ENCODE data around the gene MYRF. TPM values are rescaled to one million over a fixed set of nuclear protein-coding genes. Genes with fewer than 3 reads are reported as not detected.

MYRF gene
- total and polyA plus RNA-seq, 2 of the 13 experiments (the other 11 are each of a cell fraction or from before 2014, with no cell fraction given), result 10.2 to 25.9 TPM

- TF ChIP-seq MXD1 (CRISPR knock-in tag; IDR thresholded peaks at IDR 0.05), result 0 out of 2 replicates have a peak, but pooled peaks have one; percentile 17
- no peak; the same call in 1 of the 2 replicates for TF ChIP-seq ZNF574 (CRISPR knock-in tag; IDR thresholded peaks at IDR 0.05)
- TF ChIP-seq ZNF3 (CRISPR knock-in tag; IDR thresholded peaks at IDR 0.05), result no peak
- TF ChIP-seq TCF7L2 (IDR thresholded peaks at IDR 0.05; ENCODE audit: low read depth, low read length), result no peak
- no peak for TF ChIP-seq ZNF232 (CRISPR knock-in tag; IDR thresholded peaks at IDR 0.05; ENCODE audit: borderline replicate concordance)
- no peak for TF ChIP-seq ZNF710 (CRISPR knock-in tag; IDR thresholded peaks at IDR 0.05; ENCODE audit: borderline replicate concordance)
- no peak for TF ChIP-seq SMAD9 (CRISPR knock-in tag; IDR thresholded peaks at IDR 0.05)
- TF ChIP-seq IRF9 (CRISPR knock-in tag; IDR thresholded peaks at IDR 0.05; ENCODE audit: borderline replicate concordance), result no peak
- no peak for TF ChIP-seq HDAC6 (IDR thresholded peaks at IDR 0.05; ENCODE audit: low read depth, low read length)
- TF ChIP-seq HOMEZ (CRISPR knock-in tag; IDR thresholded peaks at IDR 0.05; ENCODE audit: low read depth), result peak; percentile 3; the same call in 1 of the 2 replicates
- no peak for TF ChIP-seq JARID2 (CRISPR knock-in tag; IDR thresholded peaks at IDR 0.05; ENCODE audit: insufficient replicate concordance)
- TF ChIP-seq ZNF83 (CRISPR knock-in tag; IDR thresholded peaks at IDR 0.05; ENCODE audit: borderline replicate concordance), result no peak
- TF ChIP-seq ZNF720 (CRISPR knock-in tag; IDR thresholded peaks at IDR 0.05), result no peak
- TF ChIP-seq BRCA1 (CRISPR knock-in tag; IDR thresholded peaks at IDR 0.05), result no peak
- no peak; the same call in 1 of the 2 replicates for TF ChIP-seq ZNF780A (CRISPR knock-in tag; IDR thresholded peaks at IDR 0.05)
- TF ChIP-seq ZNF367 (CRISPR knock-in tag; IDR thresholded peaks at IDR 0.05; ENCODE audit: borderline replicate concordance), result no peak
- no peak for TF ChIP-seq POLR2AphosphoS2 (IDR thresholded peaks at IDR 0.05; ENCODE audit: low read depth, low read length)
- TF ChIP-seq SYNCRIP (IDR thresholded peaks at IDR 0.05; ENCODE audit: insufficient read depth, low read depth, low read length), result no peak
- no peak for TF ChIP-seq ZNF543 (CRISPR knock-in tag; IDR thresholded peaks at IDR 0.05)
- TF ChIP-seq ZNF180 (CRISPR knock-in tag; IDR thresholded peaks at IDR 0.05; ENCODE audit: borderline replicate concordance, low read depth), result no peak
- no peak; the same call in 1 of the 2 replicates for TF ChIP-seq ZNF570 (CRISPR knock-in tag; IDR thresholded peaks at IDR 0.05; ENCODE audit: borderline replicate concordance)
Measured at GRCh38 chr11:61815790-61816735, 63.6 kb downstream of the MYRF start (continued).

Measured in HepG2 (cell line).